NCI-H345 (cell line): ENCODE measurements around the gene AHRR.

Source experiments
- DNase-seq: peaks from one replicate; lab custom pipeline; 2025; lab: John Stamatoyannopoulos, UW

AHRR gene

GRCh38 chr5:347712-348284, 26.3 kb downstream of the AHRR start:
- no peak for DNase-seq

GRCh38 chr5:348726-349125, 27.2 kb downstream of the AHRR start:
- no peak for DNase-seq

- no peak for DNase-seq
These were observed 28.8 kb downstream of the AHRR start for GRCh38 chr5:350355-350754.

GRCh38 chr5:351084-351920, 29.8 kb downstream of the AHRR start:
- DNase-seq = no peak

GRCh38 chr5:351921-352245, 30.4 kb downstream of the AHRR start:
- DNase-seq = no peak

- DNase-seq = no peak
These were observed 31.4 kb downstream of the AHRR start for GRCh38 chr5:352639-353611.

GRCh38 chr5:353612-354580, 32.4 kb downstream of the AHRR start:
- no peak for DNase-seq

- no peak for DNase-seq
These were observed 33.3 kb downstream of the AHRR start for GRCh38 chr5:354581-355378.

GRCh38 chr5:355379-355935, 33.9 kb downstream of the AHRR start:
- DNase-seq = no peak

- DNase-seq = no peak
These were observed 34.4 kb downstream of the AHRR start for GRCh38 chr5:355958-356357.

GRCh38 chr5:359301-359897, 37.9 kb downstream of the AHRR start:
- no peak for DNase-seq

GRCh38 chr5:360257-361027, 38.9 kb downstream of the AHRR start:
- DNase-seq = no peak

- DNase-seq = no peak
These were observed 40.7 kb downstream of the AHRR start for GRCh38 chr5:362189-362588.

GRCh38 chr5:362978-363765, 41.7 kb downstream of the AHRR start:
- no peak for DNase-seq

GRCh38 chr5:364497-364896, 43.0 kb downstream of the AHRR start:
- DNase-seq = no peak

GRCh38 chr5:366541-367357, 45.2 kb downstream of the AHRR start:
- no peak for DNase-seq

GRCh38 chr5:367358-368130, 46.0 kb downstream of the AHRR start:
- no peak for DNase-seq
